HEK293T (cell line): ENCODE measurements around the gene KISS1R.

Experiments used
- BHLHE40 ChIP-seq: fragments of 450-650 bp; IDR thresholded peaks from 2 replicates; pipeline ENCODE4 v1.6.1; 2016; ENCODE audit warnings: mild to moderate bottlenecking, moderate library complexity, borderline replicate concordance
- HDGF ChIP-seq: fragments of 450-650 bp; IDR thresholded peaks from 2 replicates; pipeline ENCODE4 v1.6.1; 2017; ENCODE audit warnings: antibody characterized with exemption, borderline replicate concordance
- PKNOX1 ChIP-seq: fragments of 450-650 bp; IDR thresholded peaks from 2 replicates; pipeline ENCODE4 v1.6.1; 2016
- SUZ12 ChIP-seq: fragments of 450-650 bp; IDR thresholded peaks from 2 replicates; pipeline ENCODE4 v1.6.1; 2016; ENCODE audit warnings: mild to moderate bottlenecking

- TF ChIP-seq PKNOX1 = peak; percentile 85
- no peak for TF ChIP-seq HDGF
- no peak for TF ChIP-seq SUZ12
- TF ChIP-seq BHLHE40 = no peak
These were observed 13.8 kb upstream of the KISS1R start for GRCh38 chr19:903266-903797.
